OCI-LY7 (cell line): Measurements from ENCODE around the gene TAF10. TPM values are rescaled to one million over a fixed set of nuclear protein-coding genes. Genes with fewer than 3 reads are reported as not detected.

ENCODE experiments used
- BruUV-seq: library from RNA; stranded (reverse); fragments of 400-500 nt; replicated peaks from 2 replicates; lab custom pipeline; 2021; lab: Mats Ljungman, UMichigan
- CTCF ChIA-PET: fragments of 300-600 bp; sonication (Branson Sonifier 250); formaldehyde crosslinking; loops from one replicate; lab custom pipeline; 2022; ENCODE audit warnings: antibody characterized with exemption; ENCODE audit not compliant: unreplicated experiment; lab: Charles Lee
- POLR2A ChIA-PET: fragments of 300-600 bp; sonication (Branson Sonifier 250); formaldehyde crosslinking; loops from one replicate; lab custom pipeline; 2022; ENCODE audit warnings: antibody characterized with exemption; lab: Charles Lee
- DNase-seq: peaks from one replicate; pipeline ENCODE4 v3.0.0-alpha.2; 2015; ENCODE audit warnings: low spot score
- H2AFZ ChIP-seq: fragments of 200-600 bp; sonication (generic), shearing (Covaris generic); 2 replicates; pipeline ENCODE4 v1.6.1; 2014; ENCODE audit warnings: mild to moderate bottlenecking, antibody characterized with exemption, low read length, moderate library complexity
- H3K27ac ChIP-seq: fragments of 200-600 bp; sonication (generic); 2 replicates; pipeline ENCODE4 v1.5.1; 2014; ENCODE audit warnings: mixed run types, low read depth, mild to moderate bottlenecking, moderate library complexity, low read length, inconsistent platforms; ENCODE audit not compliant: poor library complexity, severe bottlenecking
- H3K36me3 ChIP-seq: fragments of 200-600 bp; sonication (generic); 2 replicates; pipeline ENCODE4 v1.6.1; 2014; ENCODE audit warnings: mild to moderate bottlenecking, antibody characterized with exemption, low read length, moderate library complexity, mixed read lengths; ENCODE audit not compliant: insufficient read depth
- H3K4me1 ChIP-seq: fragments of 200-600 bp; sonication (generic); 2 replicates; pipeline ENCODE4 v1.5.1; 2014; ENCODE audit warnings: mild to moderate bottlenecking, low read length; ENCODE audit not compliant: insufficient read depth, poor library complexity, severe bottlenecking
- H3K4me2 ChIP-seq: fragments of 200-600 bp; sonication (generic); 2 replicates; pipeline ENCODE4 v1.6.1; 2014; ENCODE audit warnings: mild to moderate bottlenecking, low read length
- H3K4me3 ChIP-seq: fragments of 200-600 bp; sonication (generic); 2 replicates; pipeline ENCODE4 v1.5.1; 2014; ENCODE audit warnings: mild to moderate bottlenecking, low read depth, low read length; ENCODE audit not compliant: poor library complexity, severe bottlenecking
- H3K79me2 ChIP-seq: fragments of 200-600 bp; sonication (generic); 2 replicates; pipeline ENCODE4 v1.6.1; 2016; ENCODE audit warnings: low read depth, mild to moderate bottlenecking, low read length, moderate library complexity, mixed read lengths; ENCODE audit not compliant: insufficient read depth
- H3K9me2 ChIP-seq: fragments of 200-600 bp; sonication (generic); 2 replicates; pipeline ENCODE4 v1.6.1; 2016; ENCODE audit warnings: mild to moderate bottlenecking, low read length, mixed read lengths; ENCODE audit not compliant: insufficient read depth
- H3K9me3 ChIP-seq: fragments of 200-600 bp; sonication (generic); 2 replicates; pipeline ENCODE4 v1.6.1; 2014; ENCODE audit warnings: mild to moderate bottlenecking, mixed run types, low read length, mixed read lengths
- H4K20me1 ChIP-seq: fragments of 200-600 bp; sonication (generic); 2 replicates; pipeline ENCODE4 v1.6.1; 2014; ENCODE audit warnings: mild to moderate bottlenecking, antibody characterized with exemption, low read length, moderate library complexity, mixed read lengths; ENCODE audit not compliant: insufficient read depth
- CTCF ChIP-seq: fragments of 200-600 bp; sonication (generic); conservative IDR thresholded peaks from 2 replicates; pipeline ENCODE4 v1.5.1; 2014; ENCODE audit warnings: mild to moderate bottlenecking, antibody characterized with exemption, low read length, moderate library complexity, mixed read lengths
- EZH2phosphoT487 ChIP-seq: fragments of 200-600 bp; sonication (generic); IDR thresholded peaks from 2 replicates; pipeline ENCODE4 v1.6.1; 2018; ENCODE audit warnings: low read depth, borderline replicate concordance, mild to moderate bottlenecking, mixed run types, antibody characterized with exemption, low read length, moderate library complexity, mixed read lengths
- intact Hi-C: fragments of 100-400 bp; cut with micrococcal nuclease; formaldehyde crosslinking; loops from one replicate; pipeline ENCODE4 v1.10.0; 2022; ENCODE audit not compliant: unreplicated experiment
- total RNA-seq, 2 experiments: library from RNA; depleted of rRNA in 1 of 2; stranded (reverse); fragments of >200 nt in 1 of 2; shearing (Covaris generic) in 1 of 2; gene quantifications; 2 replicates each; pipeline ENCODE4 v1.2.3, GENCODE V29; 2014 to 2022

Gene TAF10
- total RNA-seq, 2 experiments from 2014 or later = 117 to 146 TPM

GRCh38 chr11:6588018-6588417 lies 24.0 kb downstream of the TAF10 start:
- H2AFZ ChIP-seq = no peak overlapping the region
- no peak overlapping the region for H3K4me3 ChIP-seq
- no peaks in the 10 kb centered on the region for H3K4me1 ChIP-seq
- intact Hi-C loops = no loop called here
- H3K79me2 ChIP-seq = no peaks in the 10 kb centered on the region
- H3K27ac ChIP-seq = no peak overlapping the region
- no TSS peak for BruUV-seq
- no peak for TF ChIP-seq EZH2phosphoT487
- no peak for TF ChIP-seq CTCF
- peaks cover 19% of the 10 kb centered on the region; the same call in 1 of the 2 replicates for H3K9me3 ChIP-seq
- no peak overlapping the region for H3K4me2 ChIP-seq
- no peaks in the 10 kb centered on the region for H3K9me2 ChIP-seq
- H3K36me3 ChIP-seq = peaks cover 22% of the 10 kb centered on the region
- CTCF ChIA-PET = no interaction called here
- POLR2A ChIA-PET = no interaction called here
- H4K20me1 ChIP-seq = no peaks in the 10 kb centered on the region
- DNase-seq = no peak

GRCh38 chr11:6587360-6587953 lies 24.6 kb downstream of the TAF10 start:
- no peak for DNase-seq
- Histone ChIP-seq H4K20me1 (no peaks in the 10 kb centered on the region), H3K36me3 (peaks cover 16% of the 10 kb centered on the region), H3K27ac (no peak overlapping the region), H3K9me3 (peaks cover 23% of the 10 kb centered on the region; the same call in 1 of the 2 replicates), H3K4me2 (no peak overlapping the region), H3K9me2 (no peaks in the 10 kb centered on the region), H2AFZ (no peak overlapping the region), H3K79me2 (no peaks in the 10 kb centered on the region), H3K4me3 (no peak overlapping the region), H3K4me1 (no peaks in the 10 kb centered on the region)
- TF ChIP-seq EZH2phosphoT487 (no peak), CTCF (no peak)
- POLR2A ChIA-PET = interaction anchor here (0.7 kb wide), 1 partner anchor 10 kb away, joined by 3 read pairs; no protein-coding TSS in a partner anchor
- intact Hi-C loops = no loop called here
- no TSS peak for BruUV-seq
- CTCF ChIA-PET = no interaction called here
